ENCODE results near the gene PAGR1.

Gene PAGR1

DNA sequence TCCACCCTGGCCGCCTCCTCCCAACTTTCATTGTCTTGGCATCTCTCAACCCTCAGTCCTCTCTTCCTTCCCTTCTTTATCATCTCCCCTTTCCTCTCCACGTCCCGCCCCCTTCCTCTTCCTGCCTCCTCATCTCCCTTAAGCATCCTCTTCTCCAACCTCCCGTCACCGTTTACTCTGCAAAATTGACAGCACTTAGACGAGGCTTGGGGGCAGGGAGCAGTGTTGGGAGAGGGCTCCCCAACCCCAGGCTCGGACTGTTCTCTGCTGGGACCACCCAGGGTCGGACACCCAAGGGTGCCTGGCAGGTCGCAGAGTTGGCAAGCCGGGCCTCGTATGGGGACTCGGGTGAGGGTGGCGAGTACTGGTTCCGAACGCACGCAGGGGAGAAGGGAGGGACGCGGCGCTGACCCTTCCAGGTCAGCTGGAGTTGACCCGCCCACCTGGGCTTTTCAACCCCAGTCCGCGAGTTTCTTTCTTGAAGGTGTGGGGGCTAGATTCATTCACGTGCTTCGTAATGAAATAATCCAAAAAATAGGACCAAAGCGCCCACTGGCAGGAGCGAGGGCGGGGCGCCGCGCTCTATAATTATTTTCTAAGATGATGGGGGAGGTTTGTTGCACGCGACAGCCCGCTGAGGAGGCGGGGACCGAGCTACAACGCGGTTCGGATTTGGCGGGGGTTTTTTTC is 775 bp upstream of the PAGR1 start:
- no peak for DNase-seq (ENCODE audit: low read depth)
- H3K4me3 ChIP-seq (ENCODE audit: low read depth, low read length): peak overlapping the region; percentile 90
- TF ChIP-seq, protein P1, sequence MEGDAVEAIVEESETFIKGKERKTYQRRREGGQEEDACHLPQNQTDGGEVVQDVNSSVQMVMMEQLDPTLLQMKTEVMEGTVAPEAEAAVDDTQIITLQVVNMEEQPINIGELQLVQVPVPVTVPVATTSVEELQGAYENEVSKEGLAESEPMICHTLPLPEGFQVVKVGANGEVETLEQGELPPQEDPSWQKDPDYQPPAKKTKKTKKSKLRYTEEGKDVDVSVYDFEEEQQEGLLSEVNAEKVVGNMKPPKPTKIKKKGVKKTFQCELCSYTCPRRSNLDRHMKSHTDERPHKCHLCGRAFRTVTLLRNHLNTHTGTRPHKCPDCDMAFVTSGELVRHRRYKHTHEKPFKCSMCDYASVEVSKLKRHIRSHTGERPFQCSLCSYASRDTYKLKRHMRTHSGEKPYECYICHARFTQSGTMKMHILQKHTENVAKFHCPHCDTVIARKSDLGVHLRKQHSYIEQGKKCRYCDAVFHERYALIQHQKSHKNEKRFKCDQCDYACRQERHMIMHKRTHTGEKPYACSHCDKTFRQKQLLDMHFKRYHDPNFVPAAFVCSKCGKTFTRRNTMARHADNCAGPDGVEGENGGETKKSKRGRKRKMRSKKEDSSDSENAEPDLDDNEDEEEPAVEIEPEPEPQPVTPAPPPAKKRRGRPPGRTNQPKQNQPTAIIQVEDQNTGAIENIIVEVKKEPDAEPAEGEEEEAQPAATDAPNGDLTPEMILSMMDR (IDR thresholded peaks at IDR 0.05; ENCODE audit: insufficient read depth, low read depth, low read length, missing control alignments): no peak

- peak overlapping the region; percentile 90 for H3K4me3 ChIP-seq (ENCODE audit: low read depth, low read length)
- TF ChIP-seq, protein P1 (IDR thresholded peaks at IDR 0.05; ENCODE audit: insufficient read depth, low read depth, low read length, missing control alignments): peak; percentile 29
- peak; percentile 78 for DNase-seq (ENCODE audit: low read depth)
These were observed 916 bp downstream of the PAGR1 start for GRCh38 chr16:29816694-29817441.

GRCh38 chr16:29818082-29818481 is 2.1 kb downstream of the PAGR1 start:
- no peak overlapping the region for H3K4me3 ChIP-seq (ENCODE audit: low read depth, low read length)
- TF ChIP-seq, protein P1 (IDR thresholded peaks at IDR 0.05; ENCODE audit: insufficient read depth, low read depth, low read length, missing control alignments): no peak
- no peak for DNase-seq (ENCODE audit: low read depth)

- no peak for DNase-seq (ENCODE audit: low read depth)
- TF ChIP-seq, protein P1 (IDR thresholded peaks at IDR 0.05; ENCODE audit: insufficient read depth, low read depth, low read length, missing control alignments): no peak
- peak overlapping the region; percentile 85 for H3K4me3 ChIP-seq (ENCODE audit: low read depth, low read length)
These were observed 3.6 kb downstream of the PAGR1 start for GRCh38 chr16:29819506-29819905.

- peak; percentile 73 for DNase-seq (ENCODE audit: low read depth)
- peak within 1 kb of the TSS; percentile 85 for H3K4me3 ChIP-seq (ENCODE audit: low read depth, low read length)
- TF ChIP-seq, protein P1 (IDR thresholded peaks at IDR 0.05; ENCODE audit: insufficient read depth, low read depth, low read length, missing control alignments): no peak
These were observed 4.3 kb downstream of the PAGR1 start, which contains the start of gene MVP for GRCh38 chr16:29820271-29820701. MVP (plus strand) TSS chr16:29820462; CDS start chr16:29830550, 10,088 bp downstream.

DNA sequence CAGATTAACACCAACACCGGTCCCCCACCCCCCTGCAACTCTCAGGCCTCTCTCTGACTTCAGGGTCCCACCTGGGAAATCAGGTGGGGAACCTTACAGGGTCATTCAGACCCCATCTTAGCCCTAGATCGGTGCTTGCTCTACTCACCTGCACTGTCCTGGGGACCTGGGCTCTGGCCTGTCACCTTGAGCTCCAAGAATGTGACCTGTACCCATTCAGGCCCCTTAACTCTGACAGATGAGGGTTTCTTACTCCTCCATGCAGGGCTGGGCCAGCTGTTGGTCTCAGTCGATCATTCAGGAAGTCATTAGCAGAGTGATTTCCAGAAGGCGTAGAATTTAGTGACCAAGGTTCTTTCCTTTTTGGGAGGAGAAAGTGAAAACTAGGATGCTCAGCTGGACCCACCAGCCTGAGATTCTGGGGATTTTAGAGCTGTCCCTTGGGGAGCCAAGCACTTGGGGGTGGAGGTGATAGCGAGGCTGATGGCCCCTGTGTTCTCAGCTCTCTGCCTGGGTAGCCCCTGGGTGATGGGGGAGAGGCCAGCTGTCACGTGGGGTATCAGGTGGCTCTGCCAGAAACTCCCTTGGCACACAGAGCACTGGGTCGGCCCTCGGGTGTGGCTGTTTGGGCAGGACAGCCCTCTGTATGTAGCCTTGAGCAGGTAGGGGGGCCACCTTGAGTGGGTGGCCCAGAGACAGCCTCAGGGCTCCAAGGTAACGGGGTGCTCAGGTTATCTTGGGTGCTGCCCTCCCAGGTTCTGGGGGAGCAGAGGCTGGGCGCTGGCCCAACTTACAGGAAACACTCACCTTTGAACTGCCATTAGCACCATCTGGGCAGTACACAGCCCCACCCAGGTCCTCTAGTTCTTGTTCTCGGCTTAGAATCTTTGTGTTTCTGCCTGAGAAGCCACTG is 5.0 kb downstream of the PAGR1 start:
- TF ChIP-seq, protein P1 (IDR thresholded peaks at IDR 0.05; ENCODE audit: insufficient read depth, low read depth, low read length, missing control alignments): no peak
- DNase-seq (ENCODE audit: low read depth): peak; percentile 77

More for the DNA sequence above, 5.0 kb downstream of the PAGR1 start:
- peak overlapping the region; percentile 85 for H3K4me3 ChIP-seq (ENCODE audit: low read depth, low read length)
